Brain pericyte (primary cell): ENCODE measurements around the gene NHS.

ENCODE experiments used
- DNase-seq: peaks from one replicate; pipeline ENCODE4 v3.0.0-alpha.2; 2012; ENCODE audit warnings: low read depth, low spot score

Gene NHS

GRCh38 chrX:17622331-17622730 lies 247.3 kb downstream of the NHS start:
- DNase-seq = no peak

GRCh38 chrX:17623750-17624149 lies 248.8 kb downstream of the NHS start:
- no peak for DNase-seq

- no peak for DNase-seq
These were observed 252.0 kb downstream of the NHS start for GRCh38 chrX:17627026-17627425.

DNA sequence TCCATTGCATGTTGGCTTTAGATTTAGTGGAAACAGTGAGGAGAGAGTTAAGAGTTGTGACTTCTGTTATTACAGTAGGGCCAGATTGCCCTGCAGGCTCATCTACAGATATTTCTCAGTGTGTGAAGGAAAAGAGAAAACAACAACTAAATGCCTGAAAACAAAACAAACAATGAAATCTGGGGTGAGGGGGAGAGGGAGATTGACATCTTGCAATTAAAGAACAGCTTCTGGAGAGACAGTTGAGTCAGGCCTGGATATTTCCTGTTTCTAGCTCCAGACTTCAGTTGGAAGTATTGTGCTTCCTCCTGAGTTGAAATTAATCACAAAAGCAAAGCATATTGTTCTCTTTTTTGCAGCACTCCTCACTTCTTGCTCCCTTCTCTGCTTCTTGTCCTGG lies 254.0 kb downstream of the NHS start:
- DNase-seq = no peak

- no peak for DNase-seq
These were observed 254.5 kb downstream of the NHS start for GRCh38 chrX:17629519-17629918.

- no peak for DNase-seq
These were observed 256.6 kb downstream of the NHS start for GRCh38 chrX:17631647-17632046.

- DNase-seq = no peak
These were observed 257.9 kb downstream of the NHS start for GRCh38 chrX:17632942-17633341.

- no peak for DNase-seq
These were observed 258.5 kb downstream of the NHS start for GRCh38 chrX:17633546-17633945.

DNA sequence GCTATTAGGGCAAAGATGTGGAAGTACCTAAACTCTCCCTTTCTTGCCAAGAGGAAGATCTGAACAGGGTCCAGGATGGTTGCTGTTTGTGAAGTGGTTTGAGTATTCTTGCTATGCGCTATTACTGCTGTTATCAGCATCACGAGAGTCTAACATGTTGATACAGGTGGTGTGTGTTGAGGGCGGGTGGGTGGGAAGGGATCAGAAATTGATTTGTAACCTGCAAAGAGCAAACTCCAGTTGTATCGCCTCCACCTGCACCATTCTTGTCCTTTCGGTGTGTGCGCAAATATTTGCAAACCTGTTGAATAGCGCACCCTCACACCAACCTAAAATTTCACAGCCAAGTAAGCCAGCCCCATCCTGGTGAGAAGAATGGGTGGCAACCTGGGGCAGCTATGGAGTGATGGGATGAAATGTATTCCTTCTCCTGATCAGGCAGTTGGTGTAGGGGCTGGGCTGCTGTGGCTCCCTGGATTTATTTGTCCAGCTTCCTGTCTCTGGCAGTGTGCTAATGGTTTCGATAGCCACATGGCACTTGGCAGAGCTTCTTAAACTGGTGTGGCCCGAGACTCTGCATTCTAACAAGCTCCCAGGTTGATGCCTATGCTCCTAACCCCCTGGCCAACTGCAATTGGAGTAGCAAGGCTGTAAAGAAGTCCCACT lies 259.7 kb downstream of the NHS start:
- DNase-seq = no peak

DNA sequence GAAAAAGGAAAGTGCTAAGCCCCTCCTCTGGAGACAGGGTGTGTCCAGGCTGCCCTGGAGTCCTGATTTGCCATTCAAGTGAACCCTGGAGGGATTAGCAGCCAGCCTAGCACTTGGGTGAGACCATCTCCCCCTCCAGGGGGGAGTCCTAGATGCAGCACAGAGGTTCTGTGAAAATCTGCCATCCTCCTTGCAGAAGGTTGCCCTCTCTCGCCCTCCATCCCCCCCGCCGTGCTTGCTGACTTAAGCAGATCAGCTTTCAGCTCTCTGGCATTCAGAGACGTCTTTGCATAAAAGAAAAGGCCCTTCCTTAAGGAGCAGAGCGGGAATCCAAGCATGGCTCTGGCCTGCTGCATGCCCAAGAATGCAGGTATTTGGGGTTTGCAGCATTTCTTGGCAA lies 260.2 kb downstream of the NHS start:
- DNase-seq = peak; percentile 65

DNA sequence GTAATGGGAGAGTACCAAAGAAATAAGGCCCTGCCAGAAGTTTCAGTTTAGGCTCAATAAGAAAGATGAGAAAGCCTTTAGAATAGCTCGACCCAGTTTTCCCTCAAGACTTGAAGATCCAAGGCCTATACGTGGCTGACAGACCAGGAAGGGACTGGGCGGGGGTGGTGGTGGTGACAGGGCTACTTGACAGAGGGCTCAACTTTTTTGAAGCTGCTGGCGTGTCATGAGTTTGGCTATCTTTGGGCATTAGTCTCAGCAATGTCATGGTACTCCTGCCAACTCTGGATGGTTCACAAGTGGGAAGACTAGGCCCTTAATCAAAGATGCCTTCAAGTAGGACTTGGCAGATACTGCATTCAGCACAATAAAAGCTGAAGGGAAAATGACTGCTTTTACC lies 262.2 kb downstream of the NHS start:
- DNase-seq = no peak

DNA sequence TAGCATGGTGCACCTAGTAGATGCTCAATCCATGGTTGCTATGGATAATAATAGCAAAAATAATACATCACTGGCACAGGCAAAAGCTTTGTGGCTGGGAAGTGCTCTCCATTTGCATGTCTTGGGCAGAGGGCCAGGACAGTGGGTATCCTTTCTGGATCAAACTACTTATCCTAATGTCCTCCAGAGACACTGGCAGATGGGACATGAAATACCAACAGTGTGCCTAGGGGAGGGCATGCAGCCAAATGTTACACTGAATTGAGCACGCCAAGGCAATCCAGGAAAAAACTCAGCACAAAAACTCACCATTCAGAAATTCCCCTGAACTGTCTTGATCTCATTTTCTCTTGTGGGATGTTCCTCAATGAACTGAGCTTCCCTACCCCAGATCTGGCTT lies 263.7 kb downstream of the NHS start:
- DNase-seq = no peak

DNA sequence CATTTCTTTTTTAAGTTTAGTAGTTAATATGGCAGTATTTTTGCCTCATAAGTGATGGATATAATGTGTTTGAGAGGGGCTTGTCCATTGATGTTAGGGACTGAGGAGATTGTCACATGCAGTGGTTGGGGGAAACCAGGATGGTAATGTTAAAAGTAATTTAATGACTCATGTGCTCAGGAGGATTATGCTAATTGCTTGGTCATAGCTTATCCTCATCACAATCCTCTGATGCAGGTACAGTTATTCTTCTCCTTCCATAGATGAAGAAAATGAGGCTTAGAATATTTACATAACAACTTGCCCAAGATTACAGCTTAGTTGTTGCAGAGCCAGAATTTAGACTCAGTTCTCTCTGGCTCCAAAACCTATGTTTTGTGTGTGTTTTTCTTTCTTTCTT lies 267.9 kb downstream of the NHS start:
- no peak for DNase-seq

- no peak for DNase-seq
These were observed 268.5 kb downstream of the NHS start for GRCh38 chrX:17643528-17643927.

DNA sequence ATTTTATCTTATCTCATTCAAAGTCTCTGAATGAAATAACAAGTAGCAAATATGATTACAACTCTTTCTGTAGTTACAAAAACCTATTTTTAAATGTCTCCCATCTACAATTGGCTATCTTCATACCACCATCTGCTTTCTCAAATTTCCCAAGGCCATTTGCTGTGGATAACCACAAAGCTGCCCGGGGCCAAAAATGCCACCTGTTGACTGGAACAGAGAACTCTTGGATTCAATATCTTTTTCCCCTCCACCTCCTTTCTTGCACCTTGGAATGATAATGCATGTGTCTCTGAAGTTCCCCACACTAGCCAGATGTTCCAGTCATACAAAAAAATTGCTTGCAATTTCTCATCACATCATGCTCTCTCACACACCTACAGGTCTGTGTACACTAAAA lies 269.0 kb downstream of the NHS start:
- no peak for DNase-seq

GRCh38 chrX:17654116-17654515 lies 279.1 kb downstream of the NHS start:
- no peak for DNase-seq

- DNase-seq = no peak
These were observed 280.4 kb downstream of the NHS start for GRCh38 chrX:17655211-17656034.

- DNase-seq = no peak
These were observed 281.0 kb downstream of the NHS start for GRCh38 chrX:17656035-17656418.

DNA sequence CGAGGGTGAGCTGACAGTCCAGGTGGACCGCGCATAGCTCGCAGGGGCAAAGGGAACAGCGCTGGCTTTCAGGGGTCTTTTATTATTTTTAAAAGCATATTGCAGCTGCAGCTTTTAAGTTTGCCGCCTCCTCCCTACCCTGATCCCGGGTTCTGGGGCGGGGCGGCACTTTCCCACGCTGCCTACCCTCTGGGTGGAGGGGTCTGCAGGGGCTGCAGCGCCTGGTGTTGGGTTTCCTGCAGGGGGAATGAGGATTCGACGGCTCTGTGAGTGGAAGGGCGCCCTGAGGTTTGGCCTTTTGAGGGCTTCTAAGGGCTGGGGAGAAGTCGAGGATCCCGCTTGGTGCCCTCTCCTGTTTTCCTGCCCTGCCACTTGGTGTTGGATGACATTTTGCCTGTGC lies 281.6 kb downstream of the NHS start:
- no peak for DNase-seq

DNA sequence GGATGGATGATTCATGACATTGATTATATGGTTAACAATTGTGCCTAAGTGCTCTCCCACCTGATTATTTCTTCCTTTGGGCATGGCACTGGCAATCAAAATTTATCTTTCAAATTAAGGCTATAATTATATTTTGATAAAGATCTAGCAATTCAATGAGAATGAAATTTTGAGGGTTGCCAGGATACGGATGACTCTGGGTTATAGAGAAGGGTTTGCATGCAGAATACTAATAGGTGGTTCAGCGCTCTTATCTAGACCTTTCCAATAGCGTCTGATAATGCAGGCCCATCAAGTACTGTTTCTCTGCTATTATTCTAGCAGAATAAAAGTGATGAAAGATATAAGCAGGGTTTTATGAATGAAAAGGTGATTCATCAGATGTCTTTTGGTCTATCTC lies 287.4 kb downstream of the NHS start:
- DNase-seq = no peak

DNA sequence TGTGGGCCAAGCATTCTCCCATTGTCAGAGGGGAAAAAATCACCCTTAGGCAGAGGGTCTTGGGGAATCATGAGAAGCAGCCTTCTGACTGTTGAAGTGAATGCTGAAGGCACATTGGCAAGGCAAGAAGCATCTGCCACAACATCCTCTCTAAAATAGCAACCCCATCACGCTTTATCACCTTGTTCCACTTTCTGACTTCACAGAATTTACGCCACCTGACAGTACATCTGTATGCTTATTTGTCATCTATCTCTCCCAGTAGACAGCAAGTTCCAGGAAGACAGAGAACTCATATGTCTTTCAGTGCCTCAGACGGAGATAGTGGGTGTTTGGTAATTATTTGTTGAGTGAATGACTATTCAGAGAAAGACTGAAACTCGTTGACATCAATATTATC lies 293.9 kb downstream of the NHS start:
- no peak for DNase-seq

GRCh38 chrX:17669458-17669857 lies 294.5 kb downstream of the NHS start:
- no peak for DNase-seq

DNA sequence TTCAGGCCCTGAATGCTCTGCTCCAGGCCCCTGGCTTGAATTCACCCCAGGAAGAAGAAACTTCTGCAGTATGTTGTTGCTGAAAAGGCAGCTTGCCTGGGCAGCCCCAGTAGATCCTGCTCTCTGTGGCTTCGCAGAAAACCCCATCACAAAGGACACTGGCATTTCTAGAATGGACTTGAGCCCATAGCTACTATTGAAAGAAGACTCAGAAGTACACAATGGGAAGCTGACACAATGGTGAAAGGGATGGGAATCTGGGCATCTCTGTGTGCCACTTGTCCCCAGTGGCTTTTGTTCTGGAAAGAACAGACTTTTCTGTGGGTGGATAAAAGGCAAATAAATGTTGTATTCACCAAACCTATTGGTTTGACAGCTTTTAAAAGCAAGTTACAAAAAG lies 294.9 kb downstream of the NHS start:
- no peak for DNase-seq
